ENCODE results near the gene IL1RAPL1. TPM values are rescaled to one million over a fixed set of nuclear protein-coding genes. Genes with fewer than 3 reads are reported as not detected.

The IL1RAPL1 gene
- total and polyA plus RNA-seq, 8 donors = 0.05 to 0.20 (median 0.09) TPM; not detected in 5

- Histone ChIP-seq H3K9me3 (no peaks in the 10 kb centered on the region), H3K27ac (no peak overlapping the region), H3K4me3 (no peak overlapping the region), H3K4me1 (no peaks in the 10 kb centered on the region), H3K36me3 (no peaks in the 10 kb centered on the region), H3K27me3 (no peaks in the 10 kb centered on the region)
- FAIRE-seq (no peak), DNase-seq (no peak), ATAC-seq (no peak)
- intact Hi-C loops (cut with DNase I) = no loop called here
- TF ChIP-seq CTCF (IDR thresholded peaks at IDR 0.05) = no peak
- 34 to 54% methylated on average over 2 of the region's 2 CpGs for WGBS, 2 donors
Measured at GRCh38 chrX:29587107-29587506, 999.9 kb downstream of the IL1RAPL1 start.

GRCh38 chrX:29590921-29591320 lies 1003.7 kb downstream of the IL1RAPL1 start:
- Histone ChIP-seq H3K27me3 (no peaks in the 10 kb centered on the region), H3K9me3 (no peaks in the 10 kb centered on the region), H3K27ac (no peak overlapping the region), H3K4me3 (no peak overlapping the region), H3K4me1 (no peaks in the 10 kb centered on the region), H3K36me3 (no peaks in the 10 kb centered on the region)
- intact Hi-C loops (cut with DNase I) = no loop called here
- whole genome bisulfite sequencing, 2 donors = 38 to 40% methylated on average over 3 of the region's 3 CpGs
- TF ChIP-seq CTCF (IDR thresholded peaks at IDR 0.05) = no peak
- no peak for FAIRE-seq
- DNase-seq = no peak
- ATAC-seq = no peak

DNA sequence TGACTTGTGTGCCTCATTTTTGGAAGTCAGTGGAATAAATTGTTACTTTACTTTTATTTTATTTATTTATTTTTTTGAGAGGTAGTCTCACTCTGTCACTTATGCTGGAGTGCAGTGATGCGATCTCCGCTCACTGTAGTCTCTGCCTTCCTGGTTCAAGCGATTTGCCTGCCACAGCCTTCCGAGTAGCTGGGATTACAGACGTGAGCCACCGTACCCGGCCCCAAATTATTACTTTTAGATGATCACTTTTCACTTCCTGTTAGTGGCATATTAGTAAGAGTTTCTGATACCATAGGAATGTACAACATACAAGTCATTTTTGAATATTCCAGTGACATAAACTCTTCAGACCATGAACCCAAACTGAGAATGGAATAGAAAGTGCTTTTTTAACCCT lies 1017.1 kb downstream of the IL1RAPL1 start:
- H3K27me3 ChIP-seq = peaks cover 0 to 12% (median 0%) of the 10 kb centered on the region in 4 donors
- intact Hi-C loops (cut with DNase I) = no loop called here
- WGBS, 2 donors = 67 to 71% methylated on average over 7 of the region's 7 CpGs
- ATAC-seq (no peak), FAIRE-seq (no peak), DNase-seq (no peak)
- TF ChIP-seq CTCF (IDR thresholded peaks at IDR 0.05) = no peak
- no peaks in the 10 kb centered on the region for H3K9me3 ChIP-seq
- no peaks in the 10 kb centered on the region for H3K4me1 ChIP-seq
- H3K36me3 ChIP-seq = no peaks in the 10 kb centered on the region
- H3K4me3 ChIP-seq = no peak overlapping the region
- no peak overlapping the region for H3K27ac ChIP-seq

DNA sequence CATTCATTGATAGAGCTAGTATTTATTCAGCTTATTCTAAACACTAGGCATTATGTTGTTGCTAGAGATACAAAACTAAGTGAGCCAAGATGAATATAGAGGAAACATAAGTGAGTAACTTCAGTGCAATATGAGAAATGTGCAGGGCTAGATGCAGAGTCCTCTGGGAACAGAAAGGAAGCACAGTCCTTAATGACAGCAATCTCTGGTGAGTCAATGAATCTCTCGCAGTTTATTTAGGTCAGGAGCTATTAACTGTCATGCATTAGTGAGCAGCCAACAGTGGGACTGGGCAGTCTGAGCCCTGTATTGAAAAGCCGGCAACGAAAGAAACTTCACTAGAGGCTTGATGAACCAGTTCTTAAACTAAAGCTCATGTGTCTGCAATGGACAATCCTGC lies 1030.0 kb downstream of the IL1RAPL1 start:
- H3K36me3 ChIP-seq = no peaks in the 10 kb centered on the region
- H3K4me1 ChIP-seq = no peaks in the 10 kb centered on the region
- 62 to 64% methylated on average over 3 of the region's 3 CpGs for WGBS, 2 donors
- intact Hi-C loops (cut with DNase I) = no loop called here
- no peaks in the 10 kb centered on the region for H3K9me3 ChIP-seq
- no peak for FAIRE-seq
- ATAC-seq = no peak
- DNase-seq = no peak
- no peak overlapping the region for H3K27ac ChIP-seq
- no peak for TF ChIP-seq CTCF (IDR thresholded peaks at IDR 0.05)
- H3K27me3 ChIP-seq = peaks cover 0 to 4% (median 1%) of the 10 kb centered on the region in 4 donors
- H3K4me3 ChIP-seq = no peak overlapping the region

DNA sequence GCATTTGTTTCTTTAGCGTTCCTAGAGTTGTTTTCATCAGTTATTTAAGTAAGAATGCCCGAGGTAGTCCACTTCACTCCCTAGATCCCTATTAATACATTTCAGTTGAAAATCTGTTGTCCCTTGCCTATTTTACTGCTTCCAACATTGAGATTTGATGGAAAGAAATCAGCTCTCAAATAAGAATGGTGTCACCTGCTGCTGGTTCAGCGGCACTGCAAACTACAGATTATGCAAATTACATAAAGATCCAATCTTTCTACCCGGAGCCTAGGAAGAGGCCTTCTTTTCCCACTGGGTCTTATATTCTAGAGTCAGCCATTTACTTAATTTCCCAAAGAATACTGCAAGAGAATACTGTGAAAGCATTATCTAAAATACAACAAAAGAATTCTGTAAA lies 1030.5 kb downstream of the IL1RAPL1 start:
- DNase-seq (no peak), FAIRE-seq (no peak), ATAC-seq (no peak)
- H3K36me3 ChIP-seq = no peaks in the 10 kb centered on the region
- H3K27me3 ChIP-seq = peaks cover 0 to 4% (median 1%) of the 10 kb centered on the region in 4 donors
- WGBS, 2 donors = 31 to 32% methylated on average over 4 of the region's 4 CpGs
- no peak overlapping the region for H3K4me3 ChIP-seq
- no peaks in the 10 kb centered on the region for H3K4me1 ChIP-seq
- TF ChIP-seq CTCF (IDR thresholded peaks at IDR 0.05) = no peak
- intact Hi-C loops (cut with DNase I) = no loop called here
- no peak overlapping the region for H3K27ac ChIP-seq
- no peaks in the 10 kb centered on the region for H3K9me3 ChIP-seq
